KG1 (cell line): ENCODE results near the gene SRPRB.
"Not testable (repeated sequence)": the region's sequence is repeated elsewhere in the genome, so short reads cannot be mapped to it uniquely, and the experiment has no call there.

Experiments used
- DNase-seq: peaks from one replicate; lab custom pipeline; 2025; lab: John Stamatoyannopoulos, UW

The SRPRB gene

DNA sequence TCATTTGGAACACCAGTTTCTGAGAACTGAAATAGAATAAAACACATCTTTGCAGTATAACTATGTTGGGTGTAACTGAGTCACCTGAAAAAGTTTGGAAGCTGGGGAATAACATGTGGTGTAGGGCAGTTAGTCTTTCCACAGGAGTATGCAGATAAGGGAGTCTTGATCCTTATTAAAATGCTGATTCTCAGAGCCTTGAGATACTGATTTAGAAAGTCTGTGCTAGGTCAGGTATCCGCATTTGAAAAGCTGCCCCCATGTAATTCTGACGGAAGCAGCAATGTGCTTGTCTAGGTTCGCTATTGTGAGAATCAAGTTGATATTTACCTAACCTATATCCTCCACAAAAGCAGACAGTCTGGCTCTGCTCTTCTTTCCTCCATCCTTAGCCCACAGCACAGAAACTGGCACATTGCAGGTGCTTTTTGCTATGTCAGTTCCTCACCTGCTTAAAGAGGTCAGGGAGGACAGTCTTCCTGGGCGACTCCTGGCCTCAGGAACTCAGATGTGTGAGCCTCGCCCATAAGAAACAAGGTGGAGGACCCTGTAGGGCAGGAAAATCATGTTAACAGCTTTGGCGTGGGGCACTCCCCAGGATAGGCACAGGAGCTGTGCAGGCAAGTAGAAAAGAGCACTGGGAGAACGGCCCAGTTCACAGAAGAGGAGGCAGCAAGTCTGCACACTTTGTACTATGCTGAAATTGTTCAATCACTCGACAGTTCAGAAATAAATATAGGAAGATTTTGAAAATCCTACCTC is 27.6 kb upstream of the SRPRB start:
- DNase-seq = no peak

DNA sequence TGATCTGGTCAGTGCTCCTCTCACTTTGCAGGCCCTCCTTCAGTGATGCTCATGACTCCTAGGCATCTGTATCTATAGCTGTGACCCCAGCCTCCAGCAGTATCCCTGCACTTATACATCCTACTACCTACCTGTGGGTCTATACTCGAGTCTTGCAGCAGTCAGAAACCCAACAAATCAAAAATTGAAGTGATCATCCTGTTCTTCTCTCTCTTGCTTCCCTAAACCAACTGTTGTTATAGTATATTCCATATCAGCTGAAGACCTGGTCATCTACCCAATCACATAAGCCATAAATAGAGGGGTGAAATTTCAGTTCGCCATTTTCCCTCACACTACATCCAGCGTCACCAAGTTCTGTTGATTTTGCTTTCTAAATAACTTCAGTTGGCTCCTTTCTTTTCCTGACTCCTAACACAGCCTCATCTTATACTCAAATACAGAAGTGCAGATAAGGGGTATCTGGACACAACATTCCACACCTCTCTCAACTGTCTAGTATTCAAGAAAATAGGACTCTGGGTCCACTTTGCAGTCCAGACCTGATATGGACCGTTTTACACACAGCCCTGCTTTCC is 25.9 kb upstream of the SRPRB start:
- no peak for DNase-seq

- not testable (repeated sequence) for DNase-seq
Observed at GRCh38 chr3:133780756-133781155, 24.9 kb upstream of the SRPRB start.

GRCh38 chr3:133781570-133781969 is 24.0 kb upstream of the SRPRB start:
- DNase-seq = no peak

DNA sequence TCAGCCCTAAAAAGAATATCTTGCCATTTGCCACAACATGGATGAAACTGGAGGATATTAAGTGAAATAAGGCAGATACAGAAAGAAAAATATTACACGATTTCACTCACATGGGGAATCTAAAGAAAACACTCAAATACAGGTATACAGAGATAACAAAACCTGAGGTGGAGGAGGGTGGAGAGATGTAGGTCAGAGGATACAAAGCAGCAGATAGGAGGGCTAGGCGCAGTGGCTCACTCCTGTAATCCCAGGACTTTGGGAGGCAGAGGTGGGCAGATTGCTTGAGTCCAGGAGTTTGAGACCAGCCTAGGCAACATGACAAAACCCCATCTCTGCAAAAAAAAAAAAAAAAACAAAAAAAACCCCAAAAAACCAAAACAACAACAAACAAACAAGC is 23.2 kb upstream of the SRPRB start:
- DNase-seq = no peak

- DNase-seq = no peak
Observed at GRCh38 chr3:133783762-133784161, 21.9 kb upstream of the SRPRB start.

GRCh38 chr3:133788024-133788423 is 17.6 kb upstream of the SRPRB start:
- DNase-seq = no peak

DNA sequence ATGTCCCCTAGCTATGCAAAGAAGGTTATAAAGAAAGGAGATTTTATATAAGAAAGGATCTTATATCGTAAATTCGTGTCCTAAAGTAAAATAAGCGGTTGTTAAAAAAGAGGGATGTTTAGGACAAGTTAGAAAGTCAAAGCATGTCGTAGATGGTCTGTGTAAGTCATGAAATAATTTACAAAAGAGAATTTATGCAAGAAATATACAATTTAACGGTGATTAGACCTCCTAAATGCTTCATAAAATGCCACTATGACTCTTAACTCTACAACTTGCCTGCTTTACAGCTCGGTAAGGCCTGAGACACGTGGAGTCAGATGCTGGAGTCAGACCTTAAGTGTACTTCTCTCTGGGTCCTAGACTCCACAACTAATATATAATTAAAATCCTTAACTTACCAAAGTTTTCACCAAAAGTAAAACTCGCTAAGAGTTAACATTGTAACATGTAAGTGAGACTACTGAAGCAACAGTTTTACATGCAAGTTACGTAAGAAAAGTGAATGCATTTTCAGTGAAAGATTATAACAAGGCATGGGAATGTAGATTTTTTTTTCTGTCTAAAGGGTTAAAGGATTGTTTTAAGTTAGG is 13.3 kb upstream of the SRPRB start:
- no peak for DNase-seq

- no peak for DNase-seq
Observed at GRCh38 chr3:133797396-133798105, 8.1 kb upstream of the SRPRB start.

- no peak for DNase-seq
Observed at GRCh38 chr3:133799794-133800585, 5.6 kb upstream of the SRPRB start.

- DNase-seq = no peak
Observed at GRCh38 chr3:133803469-133803868, 2.1 kb upstream of the SRPRB start.

GRCh38 chr3:133804896-133805295 is 719 bp upstream of the SRPRB start:
- no peak for DNase-seq

GRCh38 chr3:133805384-133805701 is 272 bp upstream of the SRPRB start:
- DNase-seq = no peak

DNA sequence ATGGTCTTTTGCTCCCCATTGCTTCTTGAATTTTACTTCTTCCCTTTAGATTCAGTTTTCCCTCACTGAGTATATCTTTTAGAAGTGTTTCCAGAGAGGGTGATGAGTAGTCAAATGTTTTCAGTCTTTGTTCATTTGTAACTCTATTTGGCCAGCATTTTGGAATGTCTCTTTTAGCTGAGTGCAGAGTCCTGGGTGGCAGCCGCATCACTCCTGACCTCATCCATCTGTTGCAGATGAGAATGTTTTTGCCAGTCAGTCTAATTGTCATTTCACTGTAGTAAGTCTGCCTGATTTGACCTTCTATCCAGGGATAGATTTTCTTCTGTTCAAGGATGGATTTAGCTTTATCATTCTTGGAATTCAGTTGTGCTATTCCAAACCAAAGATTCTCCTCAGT is 7.3 kb downstream of the SRPRB start:
- DNase-seq = no peak

DNA sequence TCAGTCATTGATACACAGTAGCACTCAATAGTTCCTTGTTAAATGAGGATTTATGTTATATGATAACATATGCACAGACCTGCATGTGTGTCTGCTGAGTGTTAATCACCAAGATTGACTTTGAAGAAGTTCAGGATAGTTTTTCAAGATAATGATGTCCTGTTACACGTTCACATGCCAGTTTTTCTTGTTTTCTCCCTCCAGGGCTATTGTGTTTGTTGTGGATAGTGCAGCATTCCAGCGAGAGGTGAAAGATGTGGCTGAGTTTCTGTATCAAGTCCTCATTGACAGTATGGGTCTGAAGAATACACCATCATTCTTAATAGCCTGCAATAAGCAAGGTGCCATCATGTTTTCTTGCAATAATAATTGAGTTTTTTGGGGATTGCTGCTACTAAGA is 9.8 kb downstream of the SRPRB start:
- DNase-seq = no peak

GRCh38 chr3:133820129-133820528 is 14.5 kb downstream of the SRPRB start:
- no peak for DNase-seq

GRCh38 chr3:133820889-133821675 is 15.5 kb downstream of the SRPRB start:
- no peak for DNase-seq

GRCh38 chr3:133821767-133822638 is 16.4 kb downstream of the SRPRB start:
- no peak for DNase-seq

- DNase-seq = no peak
Observed at GRCh38 chr3:133824961-133825485, 19.4 kb downstream of the SRPRB start.
